ENCODE results near the gene NYNRIN. TPM values are rescaled to one million over a fixed set of nuclear protein-coding genes. Genes with fewer than 3 reads are reported as not detected.
A peak's percentile ranks its signal among the peaks of the same experiment; 100 is the strongest.

Gene NYNRIN
- total RNA-seq, 1 donor from 2014 or later: 6.2 TPM

DNA sequence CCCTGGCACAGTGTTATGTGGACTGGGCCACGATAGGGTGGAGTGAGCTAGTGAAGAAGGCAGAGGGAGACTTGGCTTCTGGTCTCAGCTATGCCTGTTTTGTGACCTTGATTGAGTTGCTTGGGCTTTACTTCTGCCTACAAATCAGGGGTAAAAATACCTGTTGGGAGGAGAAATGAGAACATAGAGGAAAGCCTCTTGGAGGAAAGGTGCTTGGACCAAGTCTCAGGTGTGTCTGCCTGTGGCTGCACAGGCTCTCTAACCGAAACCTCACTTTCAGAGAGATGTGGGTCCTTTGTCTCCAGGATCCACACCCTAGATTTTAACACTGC is 38.9 kb downstream of the NYNRIN start:
- no peak for DNase-seq (ENCODE audit: low read depth)
- no peak overlapping the region for H3K4me3 ChIP-seq (ENCODE audit: low read depth, low read length)
- TF ChIP-seq, protein P1, sequence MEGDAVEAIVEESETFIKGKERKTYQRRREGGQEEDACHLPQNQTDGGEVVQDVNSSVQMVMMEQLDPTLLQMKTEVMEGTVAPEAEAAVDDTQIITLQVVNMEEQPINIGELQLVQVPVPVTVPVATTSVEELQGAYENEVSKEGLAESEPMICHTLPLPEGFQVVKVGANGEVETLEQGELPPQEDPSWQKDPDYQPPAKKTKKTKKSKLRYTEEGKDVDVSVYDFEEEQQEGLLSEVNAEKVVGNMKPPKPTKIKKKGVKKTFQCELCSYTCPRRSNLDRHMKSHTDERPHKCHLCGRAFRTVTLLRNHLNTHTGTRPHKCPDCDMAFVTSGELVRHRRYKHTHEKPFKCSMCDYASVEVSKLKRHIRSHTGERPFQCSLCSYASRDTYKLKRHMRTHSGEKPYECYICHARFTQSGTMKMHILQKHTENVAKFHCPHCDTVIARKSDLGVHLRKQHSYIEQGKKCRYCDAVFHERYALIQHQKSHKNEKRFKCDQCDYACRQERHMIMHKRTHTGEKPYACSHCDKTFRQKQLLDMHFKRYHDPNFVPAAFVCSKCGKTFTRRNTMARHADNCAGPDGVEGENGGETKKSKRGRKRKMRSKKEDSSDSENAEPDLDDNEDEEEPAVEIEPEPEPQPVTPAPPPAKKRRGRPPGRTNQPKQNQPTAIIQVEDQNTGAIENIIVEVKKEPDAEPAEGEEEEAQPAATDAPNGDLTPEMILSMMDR (conservative IDR thresholded peaks at IDR 0.05; ENCODE audit: low read depth, low read length): no peak

DNA sequence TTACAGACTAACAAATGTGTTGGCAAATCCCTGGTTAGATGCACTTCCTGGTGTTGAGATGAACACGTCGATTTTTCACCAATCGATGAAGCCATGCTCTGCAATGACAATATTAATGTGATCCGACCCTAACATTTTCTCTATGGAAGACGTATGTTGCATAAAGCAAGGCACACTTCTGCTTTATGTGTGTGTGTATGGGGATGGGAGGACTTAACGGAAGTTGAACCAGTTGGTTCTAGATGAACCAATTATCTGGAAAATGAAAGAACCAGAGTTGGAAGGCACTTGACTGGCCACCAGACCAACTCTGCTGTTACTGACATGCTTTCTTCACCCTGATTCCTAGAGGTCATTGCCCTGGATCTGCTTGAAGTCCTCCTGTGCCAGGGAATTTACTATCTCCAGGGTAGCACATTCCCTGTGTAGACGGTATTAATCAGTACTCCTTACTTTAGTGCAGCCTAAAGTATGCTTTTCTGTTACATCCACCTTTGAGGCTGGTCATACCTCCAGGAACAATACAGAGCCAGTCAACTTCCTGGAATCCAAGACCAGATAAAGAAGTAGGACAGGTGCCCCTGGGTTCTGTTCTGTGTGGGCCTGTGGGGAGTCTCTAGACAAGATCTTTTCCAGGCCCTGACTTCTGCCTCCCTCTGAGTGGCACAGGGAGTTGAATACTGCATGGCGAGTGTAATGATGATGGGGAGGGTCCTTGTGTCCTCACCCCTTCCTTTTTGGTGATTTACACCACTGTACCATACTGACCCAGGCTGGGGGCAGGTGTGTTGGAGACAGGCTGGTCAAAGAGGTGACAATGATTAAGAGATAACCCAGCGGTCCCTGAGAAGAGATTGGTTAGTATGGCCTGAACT is 39.7 kb downstream of the NYNRIN start:
- DNase-seq (ENCODE audit: low read depth): no peak
- H3K4me3 ChIP-seq (ENCODE audit: low read depth, low read length): no peak overlapping the region
- TF ChIP-seq, protein P1 (conservative IDR thresholded peaks at IDR 0.05; ENCODE audit: low read depth, low read length): no peak

DNA sequence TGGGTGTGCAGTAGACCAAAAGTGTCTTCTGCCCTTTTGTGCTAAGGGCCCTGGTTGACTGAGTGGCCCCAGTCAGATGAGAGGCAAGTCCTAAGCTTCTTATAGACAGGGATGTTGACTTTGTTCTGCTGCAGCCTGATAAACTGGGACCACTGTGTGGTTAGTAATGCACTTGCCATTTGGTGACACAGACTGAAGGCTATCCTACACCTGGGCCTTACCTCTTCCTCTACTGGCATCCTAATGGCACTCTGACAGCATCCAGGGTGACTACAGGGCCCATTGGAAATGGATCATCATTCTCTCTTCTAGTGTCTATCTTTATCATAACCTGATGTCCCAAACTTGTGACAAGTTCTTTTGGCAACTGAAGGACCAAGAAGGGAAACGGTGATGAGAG is 40.5 kb downstream of the NYNRIN start:
- TF ChIP-seq, protein P1 (conservative IDR thresholded peaks at IDR 0.05; ENCODE audit: low read depth, low read length): no peak
- H3K4me3 ChIP-seq (ENCODE audit: low read depth, low read length): no peak overlapping the region
- DNase-seq (ENCODE audit: low read depth): no peak

DNA sequence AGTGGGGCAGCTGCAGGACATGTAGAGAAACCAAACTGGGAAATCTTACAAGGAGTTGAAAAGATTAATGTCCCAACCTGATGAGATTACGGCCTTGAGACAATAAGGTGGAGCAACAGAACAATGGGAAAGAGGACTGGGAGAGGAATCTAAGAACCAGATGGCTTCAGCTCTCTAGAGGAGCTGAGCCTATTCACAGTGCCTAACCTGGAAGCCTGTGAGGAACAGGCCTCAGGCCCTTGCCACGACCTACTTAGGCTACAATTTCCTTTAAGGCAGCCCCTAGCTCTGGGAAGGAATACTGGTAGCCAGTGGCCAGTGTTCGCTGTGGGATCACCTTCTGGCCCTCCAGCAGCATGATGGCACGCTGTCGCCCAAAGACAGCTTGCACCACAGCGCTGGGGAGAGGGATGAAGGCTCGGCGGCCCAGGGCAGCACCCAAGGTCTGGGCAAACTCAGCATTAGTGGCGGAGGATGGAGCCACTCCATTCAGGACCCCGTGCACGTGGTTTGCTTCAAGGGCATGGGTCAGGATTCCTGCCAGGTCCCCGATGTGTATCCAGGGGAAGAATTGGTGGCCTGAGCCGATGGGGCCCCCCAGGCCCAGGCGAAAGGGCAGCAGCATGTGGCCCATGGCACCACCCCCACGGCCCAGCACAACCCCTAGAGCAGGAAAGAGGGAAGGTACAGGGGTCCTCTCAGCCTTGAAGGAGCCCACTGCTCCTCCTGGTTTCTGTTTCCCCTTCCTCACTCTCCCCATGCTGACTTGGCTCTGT is 41.2 kb downstream of the NYNRIN start:
- H3K4me3 ChIP-seq (ENCODE audit: low read depth, low read length): no peak overlapping the region
- TF ChIP-seq, protein P1 (conservative IDR thresholded peaks at IDR 0.05; ENCODE audit: low read depth, low read length): no peak
- DNase-seq (ENCODE audit: low read depth): no peak

DNA sequence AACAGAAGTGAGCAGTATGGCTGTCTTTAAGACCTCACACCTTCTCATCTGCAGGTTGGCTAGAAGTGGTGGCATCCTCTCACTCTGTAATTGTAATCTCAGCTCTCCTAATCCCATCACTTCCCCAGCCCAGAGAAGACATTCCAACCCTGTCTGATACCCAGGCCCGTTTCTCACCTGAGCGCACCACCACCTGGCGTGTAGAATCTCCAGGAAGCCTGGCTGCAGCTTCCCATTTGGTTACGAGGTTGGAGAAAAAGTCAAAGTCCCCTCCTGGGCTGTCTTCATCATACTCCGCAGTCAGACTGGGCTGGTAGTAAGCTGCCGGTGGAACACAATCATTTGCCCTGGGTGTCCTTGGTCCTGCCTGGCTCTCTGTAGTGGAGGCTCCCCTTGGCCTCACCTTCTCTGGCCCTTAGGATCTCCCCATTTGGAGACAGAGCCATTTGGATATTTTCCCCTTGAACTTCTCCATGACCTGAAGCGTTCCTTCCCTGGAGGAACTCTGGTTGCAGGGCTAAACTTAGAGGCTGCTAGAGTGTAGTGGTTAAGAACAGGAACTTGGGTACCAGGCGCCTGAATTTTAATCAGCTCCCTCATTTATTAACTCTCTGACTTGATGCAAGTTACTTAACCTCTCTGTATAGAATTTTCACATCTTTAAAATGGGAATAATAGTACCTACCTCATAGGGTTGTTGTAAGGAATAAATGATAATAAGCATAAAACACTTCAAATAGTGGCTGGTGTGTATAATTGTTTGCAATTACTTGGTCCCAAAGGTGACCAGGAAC is 42.0 kb downstream of the NYNRIN start:
- TF ChIP-seq, protein P1 (conservative IDR thresholded peaks at IDR 0.05; ENCODE audit: low read depth, low read length): no peak
- H3K4me3 ChIP-seq (ENCODE audit: low read depth, low read length): no peak overlapping the region
- no peak for DNase-seq (ENCODE audit: low read depth)

DNA sequence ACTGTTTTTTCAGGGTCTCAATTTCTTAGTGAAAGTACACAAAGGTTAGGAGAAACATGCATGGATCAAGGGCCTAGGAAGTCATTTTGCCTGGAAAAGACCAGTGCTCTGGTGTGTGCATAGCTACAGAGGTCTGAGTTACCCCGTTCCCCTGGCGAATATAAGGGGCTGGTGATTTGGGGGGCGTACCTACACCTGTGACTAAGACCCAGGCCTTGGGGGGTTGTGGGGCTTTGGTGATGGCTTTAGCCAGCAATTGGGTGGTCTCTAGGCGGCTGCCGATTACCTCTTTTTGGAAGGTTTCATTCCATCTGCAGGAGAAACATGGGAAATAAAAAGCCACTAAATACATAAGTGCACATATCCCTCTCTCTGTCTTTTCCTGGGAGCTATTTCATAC is 42.7 kb downstream of the NYNRIN start:
- TF ChIP-seq, protein P1 (conservative IDR thresholded peaks at IDR 0.05; ENCODE audit: low read depth, low read length): no peak
- H3K4me3 ChIP-seq (ENCODE audit: low read depth, low read length): peak overlapping the region; percentile 70
- no peak for DNase-seq (ENCODE audit: low read depth)
